ENCODE data around the gene SLC2A9.

Gene SLC2A9

DNA sequence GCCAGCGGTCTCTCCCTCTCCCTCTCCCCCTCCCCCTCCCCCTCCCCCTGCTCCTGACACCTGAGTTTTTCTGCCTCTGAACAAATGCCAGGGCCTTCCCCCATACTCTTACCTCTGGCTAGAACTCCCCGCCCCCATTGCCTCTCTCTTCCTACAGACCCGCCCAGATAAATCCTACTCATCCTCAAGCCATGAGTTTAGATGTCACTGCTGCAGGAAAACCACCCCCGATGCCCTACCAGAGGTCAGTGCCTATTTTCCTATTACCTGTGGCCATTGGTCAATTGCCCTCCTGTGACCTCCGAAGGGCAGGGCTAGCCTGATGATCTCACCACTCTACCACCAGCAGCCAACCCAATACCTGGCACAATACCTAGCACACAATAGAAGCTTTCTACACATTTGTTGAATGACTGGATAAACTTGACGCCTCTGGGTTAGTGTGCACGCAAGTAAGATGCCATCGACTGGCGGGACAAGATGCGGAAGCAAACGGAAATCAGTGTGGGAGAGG, 43.7 kb downstream of the SLC2A9 start:
- TF ChIP-seq RAD21 (IDR thresholded peaks at IDR 0.05; ENCODE audit: low read depth): no peak
- no peak for TF ChIP-seq NFIC (IDR thresholded peaks at IDR 0.05)
- no peak for TF ChIP-seq YY1 (IDR thresholded peaks at IDR 0.05; ENCODE audit: low read depth)

DNA sequence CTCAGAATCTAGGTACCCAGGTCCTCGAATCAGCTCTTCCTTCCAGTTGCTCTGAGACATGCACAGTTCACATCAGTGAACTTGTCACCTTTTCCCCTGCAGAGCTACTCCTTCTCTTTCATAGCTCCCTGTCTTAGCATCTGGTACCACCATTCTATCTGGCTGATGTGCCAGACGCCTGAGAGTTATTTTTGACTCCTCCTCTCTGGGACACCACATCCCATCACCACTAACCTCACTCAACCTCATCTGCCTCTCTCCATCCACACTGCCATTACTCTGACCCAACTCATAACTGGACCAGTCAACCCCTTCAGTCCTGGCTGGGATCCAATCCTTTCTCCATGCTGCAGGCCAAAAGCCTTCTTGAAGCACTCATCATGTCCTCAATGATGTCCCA, 44.5 kb downstream of the SLC2A9 start:
- TF ChIP-seq CREB1 (IDR thresholded peaks at IDR 0.05; ENCODE audit: low read depth) (no peak), ZBTB7A (IDR thresholded peaks at IDR 0.05; ENCODE audit: low read depth) (no peak), FOXM1 (IDR thresholded peaks at IDR 0.05; ENCODE audit: borderline replicate concordance, low read depth) (no peak), TCF12 (IDR thresholded peaks at IDR 0.05; ENCODE audit: low read depth) (no peak), TAF1 (IDR thresholded peaks at IDR 0.05; ENCODE audit: low read depth) (no peak), TEAD4 (IDR thresholded peaks at IDR 0.05) (no peak), CEBPB (IDR thresholded peaks at IDR 0.05) (no peak), EGR1 (IDR thresholded peaks at IDR 0.05) (no peak), NFIC (IDR thresholded peaks at IDR 0.05) (no peak), EP300 (IDR thresholded peaks at IDR 0.05; ENCODE audit: borderline replicate concordance) (no peak), YY1 (IDR thresholded peaks at IDR 0.05; ENCODE audit: low read depth) (no peak), RAD21 (IDR thresholded peaks at IDR 0.05; ENCODE audit: low read depth) (no peak)
- TF ChIP-seq, protein P1, sequence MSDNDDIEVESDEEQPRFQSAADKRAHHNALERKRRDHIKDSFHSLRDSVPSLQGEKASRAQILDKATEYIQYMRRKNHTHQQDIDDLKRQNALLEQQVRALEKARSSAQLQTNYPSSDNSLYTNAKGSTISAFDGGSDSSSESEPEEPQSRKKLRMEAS (IDR thresholded peaks at IDR 0.05): no peak
- TF ChIP-seq, protein P2, sequence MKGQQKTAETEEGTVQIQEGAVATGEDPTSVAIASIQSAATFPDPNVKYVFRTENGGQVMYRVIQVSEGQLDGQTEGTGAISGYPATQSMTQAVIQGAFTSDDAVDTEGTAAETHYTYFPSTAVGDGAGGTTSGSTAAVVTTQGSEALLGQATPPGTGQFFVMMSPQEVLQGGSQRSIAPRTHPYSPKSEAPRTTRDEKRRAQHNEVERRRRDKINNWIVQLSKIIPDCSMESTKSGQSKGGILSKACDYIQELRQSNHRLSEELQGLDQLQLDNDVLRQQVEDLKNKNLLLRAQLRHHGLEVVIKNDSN (IDR thresholded peaks at IDR 0.05): no peak
- TF ChIP-seq, protein P3, sequence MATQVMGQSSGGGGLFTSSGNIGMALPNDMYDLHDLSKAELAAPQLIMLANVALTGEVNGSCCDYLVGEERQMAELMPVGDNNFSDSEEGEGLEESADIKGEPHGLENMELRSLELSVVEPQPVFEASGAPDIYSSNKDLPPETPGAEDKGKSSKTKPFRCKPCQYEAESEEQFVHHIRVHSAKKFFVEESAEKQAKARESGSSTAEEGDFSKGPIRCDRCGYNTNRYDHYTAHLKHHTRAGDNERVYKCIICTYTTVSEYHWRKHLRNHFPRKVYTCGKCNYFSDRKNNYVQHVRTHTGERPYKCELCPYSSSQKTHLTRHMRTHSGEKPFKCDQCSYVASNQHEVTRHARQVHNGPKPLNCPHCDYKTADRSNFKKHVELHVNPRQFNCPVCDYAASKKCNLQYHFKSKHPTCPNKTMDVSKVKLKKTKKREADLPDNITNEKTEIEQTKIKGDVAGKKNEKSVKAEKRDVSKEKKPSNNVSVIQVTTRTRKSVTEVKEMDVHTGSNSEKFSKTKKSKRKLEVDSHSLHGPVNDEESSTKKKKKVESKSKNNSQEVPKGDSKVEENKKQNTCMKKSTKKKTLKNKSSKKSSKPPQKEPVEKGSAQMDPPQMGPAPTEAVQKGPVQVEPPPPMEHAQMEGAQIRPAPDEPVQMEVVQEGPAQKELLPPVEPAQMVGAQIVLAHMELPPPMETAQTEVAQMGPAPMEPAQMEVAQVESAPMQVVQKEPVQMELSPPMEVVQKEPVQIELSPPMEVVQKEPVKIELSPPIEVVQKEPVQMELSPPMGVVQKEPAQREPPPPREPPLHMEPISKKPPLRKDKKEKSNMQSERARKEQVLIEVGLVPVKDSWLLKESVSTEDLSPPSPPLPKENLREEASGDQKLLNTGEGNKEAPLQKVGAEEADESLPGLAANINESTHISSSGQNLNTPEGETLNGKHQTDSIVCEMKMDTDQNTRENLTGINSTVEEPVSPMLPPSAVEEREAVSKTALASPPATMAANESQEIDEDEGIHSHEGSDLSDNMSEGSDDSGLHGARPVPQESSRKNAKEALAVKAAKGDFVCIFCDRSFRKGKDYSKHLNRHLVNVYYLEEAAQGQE (IDR thresholded peaks at IDR 0.05; ENCODE audit: low read depth): no peak

DNA sequence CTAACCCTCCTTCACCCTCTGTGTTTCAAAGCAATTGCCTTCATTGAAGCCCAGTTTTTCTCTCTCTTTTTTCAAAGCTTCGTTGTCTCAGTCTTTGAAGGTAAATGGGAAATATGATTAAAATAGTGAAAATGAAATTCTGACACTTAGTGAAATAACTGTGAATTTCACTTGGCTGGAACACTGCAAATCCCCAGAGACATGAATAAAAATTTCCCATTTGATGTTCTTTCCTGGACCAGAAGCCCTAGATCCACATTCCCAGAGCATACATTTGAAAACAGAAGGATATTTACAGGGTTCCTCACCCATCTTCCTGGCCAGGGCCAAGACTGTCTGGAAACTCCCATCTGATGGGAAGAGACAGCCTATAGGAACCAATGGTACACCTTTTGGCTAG, 45.0 kb downstream of the SLC2A9 start:
- no peak for TF ChIP-seq FOXM1 (IDR thresholded peaks at IDR 0.05; ENCODE audit: borderline replicate concordance, low read depth)
- TF ChIP-seq NFIC (IDR thresholded peaks at IDR 0.05): no peak
- TF ChIP-seq EGR1 (IDR thresholded peaks at IDR 0.05): no peak
- TF ChIP-seq TEAD4 (IDR thresholded peaks at IDR 0.05): no peak
- no peak for TF ChIP-seq CEBPB (IDR thresholded peaks at IDR 0.05)
- TF ChIP-seq CREB1 (IDR thresholded peaks at IDR 0.05; ENCODE audit: low read depth): no peak
- TF ChIP-seq, protein P3 (IDR thresholded peaks at IDR 0.05; ENCODE audit: low read depth): no peak
- TF ChIP-seq EP300 (IDR thresholded peaks at IDR 0.05; ENCODE audit: borderline replicate concordance): no peak
- TF ChIP-seq TAF1 (IDR thresholded peaks at IDR 0.05; ENCODE audit: low read depth): no peak
- TF ChIP-seq, protein P1 (IDR thresholded peaks at IDR 0.05): no peak
- no peak for TF ChIP-seq ZBTB7A (IDR thresholded peaks at IDR 0.05; ENCODE audit: low read depth)
- TF ChIP-seq, protein P2 (IDR thresholded peaks at IDR 0.05): no peak
- no peak for TF ChIP-seq TCF12 (IDR thresholded peaks at IDR 0.05; ENCODE audit: low read depth)
- TF ChIP-seq YY1 (IDR thresholded peaks at IDR 0.05; ENCODE audit: low read depth): no peak
- no peak for TF ChIP-seq RAD21 (IDR thresholded peaks at IDR 0.05; ENCODE audit: low read depth)

DNA sequence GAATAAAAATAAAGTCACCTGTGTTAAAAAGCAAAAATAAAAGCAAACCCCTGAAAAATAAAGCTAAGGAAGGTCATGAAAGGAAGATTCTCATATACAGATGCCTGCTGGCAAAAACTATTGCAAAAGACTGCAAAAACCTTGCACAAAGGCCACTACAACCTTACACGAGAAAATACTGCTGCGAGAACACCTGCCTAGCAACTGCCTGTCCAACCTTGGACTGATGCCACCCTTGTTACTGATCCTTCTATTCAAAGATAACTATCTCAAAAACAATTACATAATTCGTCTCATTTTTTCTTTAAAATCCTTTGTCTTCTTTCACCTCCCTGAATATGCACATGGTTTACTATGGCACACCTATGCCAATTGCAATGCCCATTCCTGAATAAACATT, 49.6 kb downstream of the SLC2A9 start:
- TF ChIP-seq YY1 (IDR thresholded peaks at IDR 0.05; ENCODE audit: low read depth): no peak
- no peak for TF ChIP-seq TCF12 (IDR thresholded peaks at IDR 0.05; ENCODE audit: low read depth)
- no peak for TF ChIP-seq EP300 (IDR thresholded peaks at IDR 0.05; ENCODE audit: borderline replicate concordance)
- TF ChIP-seq, protein P3 (IDR thresholded peaks at IDR 0.05; ENCODE audit: low read depth): no peak
- no peak for TF ChIP-seq CEBPB (IDR thresholded peaks at IDR 0.05)
- TF ChIP-seq TEAD4 (IDR thresholded peaks at IDR 0.05): no peak
- TF ChIP-seq ZBTB7A (IDR thresholded peaks at IDR 0.05; ENCODE audit: low read depth): no peak
- TF ChIP-seq CREB1 (IDR thresholded peaks at IDR 0.05; ENCODE audit: low read depth): no peak
- TF ChIP-seq, protein P2 (IDR thresholded peaks at IDR 0.05): no peak
- TF ChIP-seq RAD21 (IDR thresholded peaks at IDR 0.05; ENCODE audit: low read depth): no peak
